ENCODE data around the gene GPR18.

The GPR18 gene

DNA sequence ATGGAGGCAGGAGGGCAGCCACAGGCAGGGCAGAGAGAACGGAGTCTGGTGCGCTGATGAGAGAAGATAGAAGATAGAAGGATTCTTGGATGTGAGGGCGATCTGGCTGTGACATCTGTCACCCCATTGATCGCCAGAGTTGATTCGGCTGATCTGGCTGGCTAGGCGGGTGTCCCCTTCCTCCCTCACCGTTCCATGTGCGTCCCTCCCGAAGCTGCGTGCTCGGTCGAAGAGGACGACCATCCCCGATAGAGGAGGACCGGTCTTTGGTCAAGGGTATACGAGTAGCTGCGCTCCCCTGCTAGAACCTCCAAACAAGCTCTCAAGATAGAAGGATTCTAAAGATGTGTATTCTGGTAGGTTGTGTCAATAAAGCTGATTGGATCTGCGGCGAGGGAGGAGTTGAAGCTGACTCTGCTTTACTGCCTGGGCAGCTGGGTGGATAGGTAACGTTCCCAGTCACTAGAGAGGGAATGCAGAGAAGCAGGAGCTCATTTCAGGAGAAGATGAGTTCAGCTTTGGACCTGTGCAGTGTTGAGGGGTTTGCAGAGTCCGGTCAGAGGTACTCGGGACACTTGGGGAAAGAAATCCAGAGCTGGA is 52.5 kb downstream of the GPR18 start:
- DNase-seq: no peak
